ENCODE measurements around the gene AUTS2. TPM values are rescaled to one million over a fixed set of nuclear protein-coding genes. Genes with fewer than 3 reads are reported as not detected.

Gene AUTS2
- polyA plus RNA-seq, 3 donors = 0.08 to 0.35 TPM; not detected in 1

- no peak overlapping the region for H3K27ac Mint-ChIP-seq
Measured at GRCh38 chr7:70338015-70338414, 739.7 kb downstream of the AUTS2 start.

GRCh38 chr7:70340236-70340635 is 742.0 kb downstream of the AUTS2 start:
- intact Hi-C loops (cut with micrococcal nuclease) = no loop called here
- H3K36me3 ChIP-seq (replicated peaks in 1 of 2; ENCODE audit: control insufficient read depth in 1 of 2, insufficient read depth in 2 of 2, low read length in 2 of 2) = no peaks in the 10 kb centered on the region
- no peaks in the 10 kb centered on the region for H3K27me3 ChIP-seq (ENCODE audit: control insufficient read depth in 2 of 2, insufficient read depth in 2 of 2, low read length in 2 of 2)
- no peaks in the 10 kb centered on the region for H3K4me1 ChIP-seq (ENCODE audit: control insufficient read depth in 1 of 2, insufficient read depth in 2 of 2, low read length in 2 of 2)
- H3K4me2 ChIP-seq (replicated peaks; ENCODE audit: extremely low read depth, low read length, poor library complexity, severe bottlenecking) = no peak overlapping the region
- H3K79me2 ChIP-seq (ENCODE audit: insufficient read depth, low read length) = no peaks in the 10 kb centered on the region
- no peak overlapping the region for H3K4me3 ChIP-seq (replicated peaks in 1 of 3; ENCODE audit: low read depth in 2 of 3, low read length in 3 of 3)
- no peak for TF ChIP-seq CTCF (IDR thresholded peaks at IDR 0.05)
- H3K9me3 ChIP-seq (replicated peaks in 1 of 2; ENCODE audit: control insufficient read depth in 1 of 2, insufficient read depth in 1 of 2, low read length in 2 of 2) = no peaks in the 10 kb centered on the region
- Mint-ChIP-seq H3K27me3 (ENCODE audit: low read depth in 3 of 3) (no peaks in the 10 kb centered on the region), H3K27ac (no peak overlapping the region), H3K9me3 (peaks cover 0 to 3% (median 0%) of the 10 kb centered on the region in 7 donors), H3K36me3 (no peaks in the 10 kb centered on the region), H3K4me1 (no peaks in the 10 kb centered on the region), H3K4me3 (no peak overlapping the region)
- H4K20me1 ChIP-seq (ENCODE audit: insufficient read depth, low read length) = no peaks in the 10 kb centered on the region
- H3K27ac ChIP-seq (ENCODE audit: low read depth in 1 of 2, low read length in 2 of 2) = no peak overlapping the region
- DNase-seq = no peak
- 100% methylated on average over 1 of the region's 3 CpGs for WGBS (ENCODE audit: insufficient coverage)
- no peak overlapping the region for H3K9ac ChIP-seq (ENCODE audit: insufficient read depth, low read length, poor library complexity, severe bottlenecking)
- H2AFZ ChIP-seq (ENCODE audit: insufficient read depth, low read depth, low read length, poor library complexity, severe bottlenecking) = no peak overlapping the region

More at GRCh38 chr7:70338015-70338414, 739.7 kb downstream of the AUTS2 start:
- H2AFZ ChIP-seq (ENCODE audit: insufficient read depth, low read depth, low read length, poor library complexity, severe bottlenecking) = no peak overlapping the region
- H3K27ac ChIP-seq (ENCODE audit: low read depth in 1 of 2, low read length in 2 of 2) = no peak overlapping the region
- no peaks in the 10 kb centered on the region for H3K36me3 Mint-ChIP-seq
- no peaks in the 10 kb centered on the region for H4K20me1 ChIP-seq (ENCODE audit: insufficient read depth, low read length)
- no peaks in the 10 kb centered on the region for H3K9me3 ChIP-seq (replicated peaks in 1 of 2; ENCODE audit: control insufficient read depth in 1 of 2, insufficient read depth in 1 of 2, low read length in 2 of 2)
- H3K9ac ChIP-seq (ENCODE audit: insufficient read depth, low read length, poor library complexity, severe bottlenecking) = no peak overlapping the region
- H3K36me3 ChIP-seq (replicated peaks in 1 of 2; ENCODE audit: control insufficient read depth in 1 of 2, insufficient read depth in 2 of 2, low read length in 2 of 2) = no peaks in the 10 kb centered on the region
- H3K4me1 ChIP-seq (ENCODE audit: control insufficient read depth in 1 of 2, insufficient read depth in 2 of 2, low read length in 2 of 2) = no peaks in the 10 kb centered on the region
- H3K9me3 Mint-ChIP-seq = peaks cover 0 to 3% (median 0%) of the 10 kb centered on the region in 7 donors
- WGBS (ENCODE audit: insufficient coverage) = no CpG with 5 or more reads among the region's 1 CpG
- no peak for DNase-seq
- no peak overlapping the region for H3K4me3 Mint-ChIP-seq
- no peak overlapping the region for H3K4me3 ChIP-seq (replicated peaks in 1 of 3; ENCODE audit: low read depth in 2 of 3, low read length in 3 of 3)
- H3K79me2 ChIP-seq (ENCODE audit: insufficient read depth, low read length) = no peaks in the 10 kb centered on the region
- no peaks in the 10 kb centered on the region for H3K27me3 ChIP-seq (ENCODE audit: control insufficient read depth in 2 of 2, insufficient read depth in 2 of 2, low read length in 2 of 2)
- H3K4me2 ChIP-seq (replicated peaks; ENCODE audit: extremely low read depth, low read length, poor library complexity, severe bottlenecking) = no peak overlapping the region
- peaks cover 0 to 1% (median 0%) of the 10 kb centered on the region in 3 donors for H3K27me3 Mint-ChIP-seq (ENCODE audit: low read depth in 3 of 3)
- intact Hi-C loops (cut with micrococcal nuclease) = no loop called here
- no peaks in the 10 kb centered on the region for H3K4me1 Mint-ChIP-seq
- no peak for TF ChIP-seq CTCF (IDR thresholded peaks at IDR 0.05)

Data from CD14-positive monocyte (primary cell).